Measurements from ENCODE around the gene TSC22D4.
"Not testable (repeated sequence)": the region's sequence is repeated elsewhere in the genome, so short reads cannot be mapped to it uniquely, and the experiment has no call there.

Gene TSC22D4

DNA sequence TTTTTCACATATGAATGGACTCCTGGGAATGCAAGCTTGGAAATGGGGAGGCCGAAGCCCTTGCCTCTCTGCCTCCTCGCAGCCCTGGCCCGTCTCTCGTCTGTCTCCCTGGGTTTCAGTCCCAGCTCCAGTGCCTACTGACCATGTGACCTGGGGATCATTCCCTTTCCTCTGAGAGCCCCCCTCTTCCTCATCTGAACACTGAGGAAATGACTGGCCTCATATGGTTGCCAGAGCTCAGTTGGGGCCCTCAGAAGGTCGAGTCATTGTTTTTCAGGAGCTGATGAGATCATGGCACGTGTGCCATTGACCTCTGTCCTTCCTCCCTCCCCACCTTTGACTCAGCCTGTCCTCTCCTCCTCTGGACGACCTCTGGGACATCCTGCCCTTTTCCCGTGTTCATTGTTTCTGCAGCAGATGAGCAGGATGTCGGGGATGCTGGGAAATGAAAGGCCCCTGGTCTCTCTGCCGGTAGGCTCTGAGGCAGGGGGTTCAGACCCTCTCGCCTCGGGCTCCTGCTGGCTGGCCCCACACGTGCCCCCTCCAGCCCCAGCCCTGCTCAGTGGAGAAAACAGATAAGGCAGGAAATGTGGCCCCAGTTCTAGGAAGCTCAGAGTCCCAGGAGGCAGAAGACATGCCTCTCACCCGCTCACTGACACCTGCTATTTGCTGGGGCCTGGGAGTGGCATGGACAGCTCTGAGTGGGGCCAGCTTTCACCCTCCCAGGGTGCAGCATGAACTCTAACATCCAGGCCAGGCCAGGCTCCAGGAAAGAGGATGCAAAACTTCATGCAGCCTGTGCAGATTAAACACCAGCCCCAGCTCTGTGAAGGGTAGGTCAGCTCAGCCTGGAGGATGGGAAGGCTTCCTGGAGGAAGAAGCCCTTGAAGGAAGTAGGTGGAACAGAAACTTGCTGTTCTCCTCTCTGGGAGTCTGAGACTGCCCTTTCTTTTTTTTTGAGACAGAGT, 34.4 kb downstream of the TSC22D4 start:
- ChIA-PET POLR2A (interaction anchor here (0.8 to 1.4 kb wide), 2 partner anchors 15 kb away, joined by 3 read pairs; partner anchors contain the start of gene MEPCE), CTCF (interaction anchor here (0.9 to 1.3 kb wide), 4 partner anchors 8 to 25 kb away, joined by 3 to 6 read pairs (median 4); no protein-coding TSS in a partner anchor)
- peak; percentile 39 for DNase-seq (ENCODE audit: extremely low spot score)
- TF ChIP-seq, protein P1, sequence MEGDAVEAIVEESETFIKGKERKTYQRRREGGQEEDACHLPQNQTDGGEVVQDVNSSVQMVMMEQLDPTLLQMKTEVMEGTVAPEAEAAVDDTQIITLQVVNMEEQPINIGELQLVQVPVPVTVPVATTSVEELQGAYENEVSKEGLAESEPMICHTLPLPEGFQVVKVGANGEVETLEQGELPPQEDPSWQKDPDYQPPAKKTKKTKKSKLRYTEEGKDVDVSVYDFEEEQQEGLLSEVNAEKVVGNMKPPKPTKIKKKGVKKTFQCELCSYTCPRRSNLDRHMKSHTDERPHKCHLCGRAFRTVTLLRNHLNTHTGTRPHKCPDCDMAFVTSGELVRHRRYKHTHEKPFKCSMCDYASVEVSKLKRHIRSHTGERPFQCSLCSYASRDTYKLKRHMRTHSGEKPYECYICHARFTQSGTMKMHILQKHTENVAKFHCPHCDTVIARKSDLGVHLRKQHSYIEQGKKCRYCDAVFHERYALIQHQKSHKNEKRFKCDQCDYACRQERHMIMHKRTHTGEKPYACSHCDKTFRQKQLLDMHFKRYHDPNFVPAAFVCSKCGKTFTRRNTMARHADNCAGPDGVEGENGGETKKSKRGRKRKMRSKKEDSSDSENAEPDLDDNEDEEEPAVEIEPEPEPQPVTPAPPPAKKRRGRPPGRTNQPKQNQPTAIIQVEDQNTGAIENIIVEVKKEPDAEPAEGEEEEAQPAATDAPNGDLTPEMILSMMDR (IDR thresholded peaks at IDR 0.05; ENCODE audit: control extremely low read depth, extremely low read depth, low read depth, missing control alignments), result no peak

DNA sequence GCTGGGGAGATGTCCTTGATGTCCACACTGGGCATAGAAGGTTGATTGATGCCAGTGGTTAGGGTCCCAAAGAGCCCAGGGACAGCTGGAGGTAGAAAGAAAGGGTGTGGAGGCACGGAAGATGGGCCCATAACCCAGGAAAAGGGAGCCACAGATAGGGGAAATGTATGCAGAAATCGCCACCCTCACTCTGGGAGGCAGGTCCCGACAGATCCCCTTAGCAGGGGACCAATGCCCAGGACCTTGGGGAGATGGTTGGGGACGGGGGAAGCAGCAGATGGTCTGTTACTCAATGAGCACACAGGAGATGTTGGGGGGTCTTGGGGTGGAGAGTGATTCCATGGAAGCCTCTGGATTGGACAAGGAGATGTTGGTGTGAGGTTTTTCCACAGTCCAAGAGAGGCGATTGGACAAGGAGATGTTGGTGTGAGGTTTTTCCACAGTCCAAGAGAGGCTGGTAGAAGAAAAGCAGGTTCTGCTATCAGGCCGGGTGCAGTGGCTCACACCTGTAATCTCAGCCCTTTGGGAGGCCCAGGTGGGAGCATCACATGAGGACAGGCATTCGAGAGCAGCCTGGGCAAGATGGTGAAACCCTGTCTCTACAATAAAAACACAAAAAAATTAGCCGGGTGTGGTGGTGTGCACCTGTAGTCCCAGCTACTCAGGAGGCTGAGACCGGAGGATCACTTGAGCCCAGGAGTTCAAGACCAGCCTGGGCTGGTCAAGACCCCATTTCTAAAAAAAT, 35.7 kb downstream of the TSC22D4 start:
- TF ChIP-seq, protein P1 (IDR thresholded peaks at IDR 0.05; ENCODE audit: control extremely low read depth, extremely low read depth, low read depth, missing control alignments), result no peak
- CTCF ChIA-PET, result interaction anchor here (1.0 kb wide), 1 partner anchor 9 kb away, joined by 3 read pairs; no protein-coding TSS in a partner anchor
- no peak for DNase-seq (ENCODE audit: extremely low spot score)
- POLR2A ChIA-PET, result interaction anchor here (0.5 to 1.4 kb wide), 2 partner anchors 13 to 14 kb away, joined by 3 to 5 read pairs; partner anchors contain the start of gene MEPCE

DNA sequence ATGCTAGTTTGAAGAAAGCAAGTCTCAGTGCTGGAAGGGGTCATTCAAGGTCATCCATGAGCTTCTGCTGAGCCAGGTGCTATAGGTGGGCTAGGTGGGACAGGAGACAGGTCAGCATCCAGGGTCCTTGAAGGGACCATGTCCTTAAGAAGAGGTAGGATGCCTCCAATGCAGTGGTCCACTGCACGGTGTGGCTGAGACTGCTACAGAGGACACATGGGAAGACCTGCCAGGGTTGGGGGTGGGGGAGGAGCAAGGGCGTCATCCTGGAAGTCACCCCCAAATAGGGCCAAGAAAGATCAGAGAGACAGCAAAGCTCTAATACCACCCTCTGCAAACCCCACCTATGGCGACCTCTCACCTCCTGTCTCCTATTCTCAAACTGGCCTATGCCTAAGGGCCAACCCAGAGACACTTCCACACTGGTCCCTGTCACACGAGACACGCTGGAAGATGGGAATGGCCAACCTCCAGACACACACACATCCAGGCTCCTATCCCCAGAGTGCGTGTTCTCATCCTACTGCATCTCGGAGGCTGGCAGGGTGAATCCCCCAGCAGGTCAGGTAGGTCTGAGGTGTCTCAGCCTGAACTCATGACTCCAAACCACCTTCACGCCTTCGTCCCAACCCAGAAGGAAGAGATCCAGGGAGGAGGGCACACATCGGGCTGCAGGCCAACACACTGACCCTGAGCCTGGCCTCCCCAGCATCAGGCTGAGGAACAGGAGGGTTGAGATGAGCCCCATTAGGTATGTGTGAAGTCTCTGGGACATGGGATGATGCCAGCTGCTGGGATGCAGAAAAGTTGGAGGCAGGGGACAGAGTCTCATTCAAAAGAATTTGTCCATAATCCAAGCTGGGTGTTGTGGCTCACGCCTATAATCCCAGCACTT, 37.1 kb downstream of the TSC22D4 start:
- no peak for DNase-seq (ENCODE audit: extremely low spot score)
- TF ChIP-seq, protein P1 (IDR thresholded peaks at IDR 0.05; ENCODE audit: control extremely low read depth, extremely low read depth, low read depth, missing control alignments), result no peak
- CTCF ChIA-PET, result interaction anchor here (1.1 to 1.5 kb wide), 2 partner anchors 8 to 28 kb away, joined by 3 to 4 read pairs; no protein-coding TSS in a partner anchor
- POLR2A ChIA-PET, result no interaction called here

DNA sequence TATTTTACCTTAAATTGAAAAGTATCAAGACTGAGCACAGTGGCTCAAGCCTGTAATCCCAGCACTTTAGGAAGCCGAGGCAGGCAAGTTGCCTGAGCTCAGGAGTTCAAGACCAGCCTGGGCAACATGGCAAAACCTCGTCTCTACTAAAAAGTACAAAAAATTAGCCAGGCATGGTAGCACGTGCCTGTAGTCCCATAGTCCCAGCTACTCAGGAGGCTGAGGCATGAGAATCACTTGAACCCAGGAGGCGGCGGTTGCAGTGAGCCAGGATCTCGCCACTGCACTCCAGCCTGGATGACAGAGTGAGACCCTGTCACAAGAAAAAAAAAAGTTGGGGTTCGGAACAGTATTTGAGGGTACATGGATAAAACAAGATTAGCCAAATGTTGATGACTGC, 39.8 kb downstream of the TSC22D4 start:
- POLR2A ChIA-PET; DNase-seq (ENCODE audit: extremely low spot score): not testable (repeated sequence)
- CTCF ChIA-PET, result interaction anchor here (1.2 to 5.1 kb wide), 3 partner anchors 11 to 266 kb away, joined by 3 to 28 read pairs (median 3); no protein-coding TSS in a partner anchor

DNA sequence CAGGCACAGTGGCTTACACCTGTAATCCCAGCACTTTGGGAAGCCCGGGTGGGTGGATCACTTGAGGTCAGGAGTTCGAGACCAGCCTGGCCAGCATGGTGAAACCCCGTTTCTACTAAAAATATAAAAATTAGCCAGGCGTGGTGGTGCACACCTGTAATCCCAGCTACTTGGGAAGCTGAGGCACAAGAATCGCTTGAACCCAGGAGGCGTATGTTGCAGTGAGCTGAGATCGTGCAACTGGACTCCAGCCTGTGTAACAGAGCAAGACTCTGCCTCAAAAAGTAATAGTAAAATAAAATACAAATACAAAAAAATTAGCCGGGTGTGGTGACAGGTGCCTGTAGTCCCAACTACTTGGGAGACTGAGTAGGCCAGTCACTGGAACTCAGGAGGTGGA, 40.3 kb downstream of the TSC22D4 start:
- DNase-seq (ENCODE audit: extremely low spot score); POLR2A ChIA-PET: not testable (repeated sequence)
- CTCF ChIA-PET, result interaction anchor here (1.2 to 5.1 kb wide), 3 partner anchors 11 to 267 kb away, joined by 3 to 28 read pairs (median 3); no protein-coding TSS in a partner anchor

DNA sequence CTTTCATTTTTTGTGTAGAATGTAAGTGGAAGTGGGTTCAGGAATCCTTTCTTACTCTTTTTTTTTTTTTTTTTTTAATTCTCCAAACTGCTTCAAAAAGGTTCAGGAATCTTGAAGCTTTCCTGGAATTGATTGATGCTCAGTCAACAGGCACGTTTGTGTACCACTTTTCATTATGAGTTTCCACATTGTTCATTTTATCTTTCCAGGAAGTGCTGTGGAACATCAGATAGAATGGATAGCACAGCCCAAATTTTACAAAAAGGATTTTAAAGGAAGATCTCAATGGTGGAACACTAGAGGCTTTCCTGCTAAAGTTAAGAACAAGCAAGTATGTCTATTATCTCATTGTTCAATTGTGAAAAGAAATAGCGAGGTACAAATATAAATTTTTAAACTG, 40.8 kb downstream of the TSC22D4 start:
- ChIA-PET CTCF (interaction anchor here (0.9 to 5.1 kb wide), 4 partner anchors 8 to 44 kb away, joined by 4 to 28 read pairs (median 4); no protein-coding TSS in a partner anchor), POLR2A (interaction anchor here (0.7 kb wide), 1 partner anchor 246 kb away, joined by 7 read pairs; no protein-coding TSS in a partner anchor)
- DNase-seq (ENCODE audit: extremely low spot score), result no peak
- TF ChIP-seq, protein P1 (IDR thresholded peaks at IDR 0.05; ENCODE audit: control extremely low read depth, extremely low read depth, low read depth, missing control alignments), result no peak
